Panc1 (cell line): ENCODE measurements around the gene TNN.

Experiments used
- POLR2AphosphoS5 ChIP-seq: IDR thresholded peaks from 2 replicates; pipeline ENCODE4 v1.6.1; 2012; ENCODE audit warnings: mild to moderate bottlenecking, low read depth, low read length, moderate library complexity
- SIN3A ChIP-seq: IDR thresholded peaks from 2 replicates; pipeline ENCODE4 v1.6.1; 2012; ENCODE audit warnings: low read depth, mild to moderate bottlenecking, low read length, moderate library complexity, borderline replicate concordance; ENCODE audit not compliant: insufficient read depth
- TF ChIP-seq, protein P1 (sequence below): fragments of 450-650 bp; IDR thresholded peaks from 2 replicates; pipeline ENCODE4 v1.5.1; 2017; ENCODE audit warnings: mild to moderate bottlenecking
- TF ChIP-seq, protein P2 (sequence below), 2 experiments: IDR thresholded peaks; 2 replicates each; pipeline ENCODE4 v1.6.1; 2011 to 2012; ENCODE audit warnings: low read depth in 2 of 2, control low read depth in 1 of 2, low read length in 1 of 2, mild to moderate bottlenecking in 1 of 2, moderate library complexity in 1 of 2; ENCODE audit not compliant: insufficient read depth in 1 of 2

DNA sequence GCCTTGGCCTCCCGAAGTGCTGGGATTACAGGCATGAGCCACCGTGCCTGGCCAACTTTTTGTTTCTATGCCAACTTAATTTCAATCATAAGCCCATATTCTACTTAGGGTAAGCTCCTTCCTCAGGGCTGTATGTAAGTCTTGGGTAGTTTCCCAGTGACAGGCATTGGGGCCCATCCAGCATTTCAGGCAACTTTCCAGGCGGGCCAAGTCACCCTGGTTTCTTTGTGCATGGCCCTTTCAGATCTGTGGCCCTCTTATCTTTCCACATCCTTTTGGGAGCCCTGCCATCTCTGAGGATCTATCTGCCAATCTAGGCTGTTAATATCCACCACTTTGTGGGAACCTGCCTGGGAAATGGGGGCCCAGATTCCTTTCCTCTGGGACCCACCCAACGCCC is 58.7 kb downstream of the TNN start:
- TF ChIP-seq, protein P1, sequence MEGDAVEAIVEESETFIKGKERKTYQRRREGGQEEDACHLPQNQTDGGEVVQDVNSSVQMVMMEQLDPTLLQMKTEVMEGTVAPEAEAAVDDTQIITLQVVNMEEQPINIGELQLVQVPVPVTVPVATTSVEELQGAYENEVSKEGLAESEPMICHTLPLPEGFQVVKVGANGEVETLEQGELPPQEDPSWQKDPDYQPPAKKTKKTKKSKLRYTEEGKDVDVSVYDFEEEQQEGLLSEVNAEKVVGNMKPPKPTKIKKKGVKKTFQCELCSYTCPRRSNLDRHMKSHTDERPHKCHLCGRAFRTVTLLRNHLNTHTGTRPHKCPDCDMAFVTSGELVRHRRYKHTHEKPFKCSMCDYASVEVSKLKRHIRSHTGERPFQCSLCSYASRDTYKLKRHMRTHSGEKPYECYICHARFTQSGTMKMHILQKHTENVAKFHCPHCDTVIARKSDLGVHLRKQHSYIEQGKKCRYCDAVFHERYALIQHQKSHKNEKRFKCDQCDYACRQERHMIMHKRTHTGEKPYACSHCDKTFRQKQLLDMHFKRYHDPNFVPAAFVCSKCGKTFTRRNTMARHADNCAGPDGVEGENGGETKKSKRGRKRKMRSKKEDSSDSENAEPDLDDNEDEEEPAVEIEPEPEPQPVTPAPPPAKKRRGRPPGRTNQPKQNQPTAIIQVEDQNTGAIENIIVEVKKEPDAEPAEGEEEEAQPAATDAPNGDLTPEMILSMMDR, result no peak
- TF ChIP-seq, protein P2, sequence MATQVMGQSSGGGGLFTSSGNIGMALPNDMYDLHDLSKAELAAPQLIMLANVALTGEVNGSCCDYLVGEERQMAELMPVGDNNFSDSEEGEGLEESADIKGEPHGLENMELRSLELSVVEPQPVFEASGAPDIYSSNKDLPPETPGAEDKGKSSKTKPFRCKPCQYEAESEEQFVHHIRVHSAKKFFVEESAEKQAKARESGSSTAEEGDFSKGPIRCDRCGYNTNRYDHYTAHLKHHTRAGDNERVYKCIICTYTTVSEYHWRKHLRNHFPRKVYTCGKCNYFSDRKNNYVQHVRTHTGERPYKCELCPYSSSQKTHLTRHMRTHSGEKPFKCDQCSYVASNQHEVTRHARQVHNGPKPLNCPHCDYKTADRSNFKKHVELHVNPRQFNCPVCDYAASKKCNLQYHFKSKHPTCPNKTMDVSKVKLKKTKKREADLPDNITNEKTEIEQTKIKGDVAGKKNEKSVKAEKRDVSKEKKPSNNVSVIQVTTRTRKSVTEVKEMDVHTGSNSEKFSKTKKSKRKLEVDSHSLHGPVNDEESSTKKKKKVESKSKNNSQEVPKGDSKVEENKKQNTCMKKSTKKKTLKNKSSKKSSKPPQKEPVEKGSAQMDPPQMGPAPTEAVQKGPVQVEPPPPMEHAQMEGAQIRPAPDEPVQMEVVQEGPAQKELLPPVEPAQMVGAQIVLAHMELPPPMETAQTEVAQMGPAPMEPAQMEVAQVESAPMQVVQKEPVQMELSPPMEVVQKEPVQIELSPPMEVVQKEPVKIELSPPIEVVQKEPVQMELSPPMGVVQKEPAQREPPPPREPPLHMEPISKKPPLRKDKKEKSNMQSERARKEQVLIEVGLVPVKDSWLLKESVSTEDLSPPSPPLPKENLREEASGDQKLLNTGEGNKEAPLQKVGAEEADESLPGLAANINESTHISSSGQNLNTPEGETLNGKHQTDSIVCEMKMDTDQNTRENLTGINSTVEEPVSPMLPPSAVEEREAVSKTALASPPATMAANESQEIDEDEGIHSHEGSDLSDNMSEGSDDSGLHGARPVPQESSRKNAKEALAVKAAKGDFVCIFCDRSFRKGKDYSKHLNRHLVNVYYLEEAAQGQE (IDR thresholded peaks at IDR 0.05; ENCODE audit: insufficient read depth in 1 of 2, low read depth in 2 of 2, low read length in 1 of 2), result no peak
- TF ChIP-seq SIN3A (no peak), POLR2AphosphoS5 (no peak)
